COR-L47 (cell line): ENCODE results near the gene LIPI.
"Not testable (repeated sequence)": the region's sequence is repeated elsewhere in the genome, so short reads cannot be mapped to it uniquely, and the experiment has no call there.

ENCODE experiments used
- DNase-seq: peaks from one replicate; lab custom pipeline; 2025; lab: John Stamatoyannopoulos, UW

LIPI gene

GRCh38 chr21:14073615-14074014 lies 137.1 kb downstream of the LIPI start:
- no peak for DNase-seq

DNA sequence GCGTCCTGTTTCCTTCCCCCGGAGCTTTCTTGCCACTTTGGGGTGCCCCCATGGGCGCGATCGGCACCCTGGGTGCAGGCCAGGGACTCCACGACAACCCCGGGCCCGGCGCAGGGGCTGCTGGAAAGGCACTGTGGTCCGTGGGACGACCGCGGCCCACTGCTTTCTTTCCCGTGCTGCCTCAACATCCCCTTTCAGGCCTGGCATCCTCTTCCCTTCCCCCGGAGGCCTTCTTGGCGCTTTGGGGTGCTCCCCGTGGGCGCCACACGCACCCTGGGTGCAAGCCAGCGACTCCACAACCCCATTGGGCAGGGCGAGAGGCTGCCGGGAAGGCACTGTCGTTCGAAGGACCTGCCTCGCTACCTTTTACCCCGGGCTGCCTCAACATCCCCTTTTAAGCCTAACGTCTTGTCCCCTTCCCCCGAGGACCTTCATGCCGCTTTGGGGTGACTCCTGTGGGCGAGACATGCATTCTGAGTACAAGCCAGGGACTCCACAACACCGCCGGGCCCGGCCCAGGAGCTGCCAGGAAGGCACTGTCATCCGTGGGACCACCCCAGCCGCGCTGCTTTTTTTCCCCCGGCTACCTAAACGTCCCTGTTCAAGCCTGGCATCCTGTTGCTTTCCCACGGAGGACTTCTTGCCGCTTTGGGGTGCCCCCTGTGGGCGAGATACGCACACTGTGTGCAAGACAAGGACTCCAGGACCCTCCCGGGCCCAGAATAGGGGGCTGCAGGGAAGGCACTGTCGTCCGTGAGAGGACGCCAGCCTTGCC lies 137.8 kb downstream of the LIPI start:
- DNase-seq = no peak

GRCh38 chr21:14071902-14072734 lies 138.6 kb downstream of the LIPI start:
- DNase-seq = no peak

GRCh38 chr21:14070968-14071367 lies 139.8 kb downstream of the LIPI start:
- DNase-seq = no peak

DNA sequence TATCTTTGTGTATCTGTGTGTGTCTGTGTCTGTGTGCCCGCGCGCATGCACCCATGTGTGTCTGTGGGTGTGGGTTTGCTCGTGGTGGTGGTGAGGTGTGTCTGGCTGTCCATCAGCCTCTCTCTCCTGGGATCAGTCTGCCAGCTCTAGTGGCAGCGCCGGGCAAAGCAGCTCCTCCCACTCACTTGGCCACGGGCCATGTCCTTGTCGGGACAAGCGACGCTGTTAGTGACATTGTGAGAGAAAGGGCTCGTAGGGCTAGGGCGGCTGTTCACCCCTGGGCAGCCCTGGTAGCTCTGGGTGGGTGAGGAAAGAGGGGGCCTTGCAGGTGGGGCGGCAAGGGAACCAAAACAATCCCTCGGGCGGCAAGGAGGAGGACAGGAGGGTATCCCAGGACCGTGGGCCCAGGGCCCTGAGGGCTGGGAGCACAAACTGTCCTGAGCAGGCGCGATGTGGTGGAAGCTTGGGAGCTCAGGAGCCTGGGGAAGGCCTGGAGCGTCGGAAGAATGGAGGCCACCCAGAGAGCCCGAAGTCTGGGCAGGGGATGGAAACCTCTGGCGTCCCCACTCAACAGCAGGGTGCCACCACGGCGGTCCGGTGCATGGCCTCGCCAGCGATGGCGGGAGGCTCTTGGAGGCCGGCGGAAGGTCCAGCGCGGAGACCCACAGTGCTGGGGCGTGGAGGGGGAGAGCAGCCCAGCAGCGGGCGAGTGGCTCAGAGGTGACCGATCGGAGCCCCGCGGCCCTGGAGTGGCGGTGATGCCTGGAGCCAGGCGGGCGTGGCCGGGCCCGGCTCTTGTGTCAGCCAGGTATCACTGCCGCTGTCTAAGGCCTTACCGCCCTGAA lies 140.5 kb downstream of the LIPI start:
- no peak for DNase-seq

- no peak for DNase-seq
Observed at GRCh38 chr21:14064296-14064645, 146.5 kb downstream of the LIPI start.

DNA sequence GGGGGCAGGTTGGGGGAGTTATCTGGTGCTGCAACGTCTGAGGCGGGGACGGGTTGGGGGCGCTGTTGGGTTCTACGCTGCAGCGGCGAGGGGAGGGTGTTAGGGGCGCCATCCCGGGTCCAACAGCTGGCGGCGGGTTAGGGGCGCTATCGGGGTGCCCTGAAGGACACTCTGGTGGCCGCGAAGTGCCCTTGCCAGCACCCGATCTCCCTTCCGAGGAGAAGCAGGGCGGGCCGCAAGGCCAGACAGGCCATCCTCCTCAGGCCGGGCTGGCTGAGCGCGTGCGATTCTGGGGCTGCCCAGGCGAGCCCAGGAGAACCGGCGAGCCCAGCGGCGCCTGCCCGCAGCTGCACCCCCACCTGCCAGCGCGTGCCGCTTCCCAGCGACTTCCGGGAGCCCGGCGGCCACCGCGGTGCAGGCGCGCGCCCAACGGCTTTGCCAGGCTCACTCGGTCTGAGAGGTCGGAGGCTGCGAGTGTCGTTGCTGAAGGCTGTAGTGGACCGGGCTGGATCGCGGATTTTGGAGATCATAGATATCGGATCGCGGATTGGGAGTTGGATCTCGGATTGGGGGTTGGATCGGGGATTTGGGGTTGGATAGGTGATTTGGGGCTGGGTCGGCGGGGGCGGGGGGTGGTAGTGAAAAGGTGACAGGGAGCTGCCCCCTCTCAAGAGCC lies 147.0 kb downstream of the LIPI start:
- DNase-seq = not testable (repeated sequence)

DNA sequence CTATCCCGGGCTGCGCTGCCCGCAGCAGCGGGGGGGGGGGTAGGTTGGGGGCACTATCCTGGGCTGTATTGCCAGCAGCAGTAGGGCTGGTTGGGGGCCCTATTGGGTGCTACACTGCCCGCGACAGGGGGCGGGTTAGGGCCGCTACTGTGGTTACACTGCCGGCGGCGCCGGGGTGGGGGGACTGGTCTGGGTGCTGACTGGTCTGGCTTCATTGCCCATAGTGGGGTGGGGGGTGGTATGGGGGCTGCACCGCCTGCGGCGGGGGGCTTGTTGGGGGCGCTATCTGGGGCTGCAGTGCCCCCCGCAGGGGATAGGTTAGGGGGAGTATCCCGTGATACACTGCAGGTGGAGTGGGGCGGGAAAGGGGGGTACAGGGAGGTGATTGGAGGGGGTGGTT lies 148.1 kb downstream of the LIPI start:
- DNase-seq = not testable (repeated sequence)

GRCh38 chr21:14061820-14062219 lies 148.9 kb downstream of the LIPI start:
- DNase-seq = not testable (repeated sequence)

GRCh38 chr21:14058995-14059627 lies 151.6 kb downstream of the LIPI start:
- DNase-seq = not testable (repeated sequence)
